Tibial nerve (tissue), 4 donors: ENCODE measurements around the gene PWWP2B.

Source experiments
- EP300 ChIP-seq, 2 donors: sonication (generic); formaldehyde crosslinking; IDR thresholded peaks; one replicate each; pipeline ENCODE4 v1.6.1; 2017; ENCODE audit warnings: antibody characterized with exemption in 2 of 2, mild to moderate bottlenecking in 1 of 2
- POLR2A ChIP-seq, 2 donors: fragments of 450-650 bp; IDR thresholded peaks; one replicate each; pipeline ENCODE4 v1.6.1; 2017; ENCODE audit warnings: antibody characterized with exemption in 2 of 2, mild to moderate bottlenecking in 2 of 2, moderate library complexity in 2 of 2
- TF ChIP-seq, protein P1 (sequence below), 5 experiments: fragments of 200-600 bp in 3 of 5; fragments of 450-650 bp in 2 of 5; sonication (generic) in 3 of 5; IDR thresholded peaks; one replicate each; pipeline ENCODE4 v1.5.1; 2016 to 2019; ENCODE audit warnings: antibody characterized with exemption in 5 of 5, mild to moderate bottlenecking in 3 of 5, moderate library complexity in 2 of 5

DNA sequence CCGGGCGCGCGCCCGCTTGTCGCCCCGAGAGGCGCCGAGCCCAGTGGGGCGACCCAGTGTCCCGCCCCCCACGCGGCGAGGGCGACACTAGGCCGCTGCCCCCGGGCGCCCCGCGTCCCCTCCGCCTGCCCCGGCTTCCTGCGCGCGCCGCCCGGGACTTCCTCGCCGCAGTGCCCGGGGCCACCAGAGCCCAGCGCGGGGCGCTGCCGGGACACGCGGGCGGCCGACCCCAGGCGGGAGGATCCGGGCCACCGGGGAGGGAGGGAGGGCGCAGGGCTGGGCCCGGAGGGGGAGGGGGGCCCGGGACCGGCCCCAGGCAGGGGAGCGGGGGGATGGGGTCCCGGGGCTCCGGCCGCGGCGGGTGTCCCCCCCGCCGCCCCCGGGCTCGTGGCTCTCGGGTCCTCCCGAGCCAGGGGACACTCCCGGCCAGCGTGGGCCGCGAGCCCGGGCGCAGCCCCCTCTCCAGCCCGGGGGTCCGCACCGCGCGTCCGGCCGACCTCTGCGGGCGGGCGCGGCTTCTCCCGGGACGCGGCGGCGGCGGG, 435 bp upstream of the PWWP2B start:
- TF ChIP-seq, protein P1, sequence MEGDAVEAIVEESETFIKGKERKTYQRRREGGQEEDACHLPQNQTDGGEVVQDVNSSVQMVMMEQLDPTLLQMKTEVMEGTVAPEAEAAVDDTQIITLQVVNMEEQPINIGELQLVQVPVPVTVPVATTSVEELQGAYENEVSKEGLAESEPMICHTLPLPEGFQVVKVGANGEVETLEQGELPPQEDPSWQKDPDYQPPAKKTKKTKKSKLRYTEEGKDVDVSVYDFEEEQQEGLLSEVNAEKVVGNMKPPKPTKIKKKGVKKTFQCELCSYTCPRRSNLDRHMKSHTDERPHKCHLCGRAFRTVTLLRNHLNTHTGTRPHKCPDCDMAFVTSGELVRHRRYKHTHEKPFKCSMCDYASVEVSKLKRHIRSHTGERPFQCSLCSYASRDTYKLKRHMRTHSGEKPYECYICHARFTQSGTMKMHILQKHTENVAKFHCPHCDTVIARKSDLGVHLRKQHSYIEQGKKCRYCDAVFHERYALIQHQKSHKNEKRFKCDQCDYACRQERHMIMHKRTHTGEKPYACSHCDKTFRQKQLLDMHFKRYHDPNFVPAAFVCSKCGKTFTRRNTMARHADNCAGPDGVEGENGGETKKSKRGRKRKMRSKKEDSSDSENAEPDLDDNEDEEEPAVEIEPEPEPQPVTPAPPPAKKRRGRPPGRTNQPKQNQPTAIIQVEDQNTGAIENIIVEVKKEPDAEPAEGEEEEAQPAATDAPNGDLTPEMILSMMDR (IDR thresholded peaks at IDR 0.05) = peak; percentile 48 to 76 (median 70)
- no peak for TF ChIP-seq POLR2A (IDR thresholded peaks at IDR 0.05)
- no peak for TF ChIP-seq EP300 (IDR thresholded peaks at IDR 0.05)
